HCT116 (cell line): Measurements from ENCODE around the gene SMIM41. TPM values are rescaled to one million over a fixed set of nuclear protein-coding genes. Genes with fewer than 3 reads are reported as not detected.

Experiments used
- ATAC-seq: fragments of 200-7000 bp; cut with Tn5 transposase; 2 replicates; pipeline ENCODE4 v1.9.1; 2020; ENCODE audit warnings: mild to moderate bottlenecking, moderate library complexity
- BruUV-seq: library from RNA; stranded (reverse); fragments of 400-500 nt; replicated peaks from 2 replicates; lab custom pipeline; 2021; lab: Mats Ljungman, UMichigan
- CTCF ChIA-PET: fragments of 300-600 bp; sonication (Branson Sonifier 250); formaldehyde crosslinking; loops from one replicate; lab custom pipeline; 2021; ENCODE audit warnings: antibody characterized with exemption; lab: Charles Lee
- POLR2A ChIA-PET: fragments of 300-600, 350-600 bp; sonication (Branson Sonifier 250); formaldehyde crosslinking; loops from one replicate; lab custom pipeline; 2021; ENCODE audit warnings: antibody characterized with exemption; lab: Charles Lee
- RAD21 ChIA-PET, 2 experiments: fragments of 300-600 bp; sonication (Branson Sonifier 250); formaldehyde crosslinking; loops; one replicate each; lab custom pipeline; 2023; ENCODE audit warnings: low total read pairs in 2 of 2; ENCODE audit not compliant: uncharacterized antibody in 2 of 2, unreplicated experiment in 2 of 2, low non-redundant PET in 1 of 2; lab: Charles Lee
- DNase-seq: peaks from one replicate; pipeline ENCODE4 v3.0.0-alpha.2; 2010; ENCODE audit warnings: low read depth, low spot score
- H2AFZ ChIP-seq: fragments of 200-600 bp; shearing (Covaris generic), sonication (generic); 2 replicates; pipeline ENCODE4 v1.6.1; 2017; ENCODE audit warnings: low read depth, mixed run types, mixed read lengths, antibody characterized with exemption, low read length; ENCODE audit not compliant: poor library complexity, severe bottlenecking
- H3K27ac ChIP-seq: 2 replicates; pipeline ENCODE4 v1.5.1; 2012; ENCODE audit warnings: low read depth, low read length
- H3K27me3 ChIP-seq: fragments of 200-600 bp; sonication (generic); 2 replicates; pipeline ENCODE4 v1.6.1; 2016; ENCODE audit warnings: mixed run types, low read length, mixed read lengths; ENCODE audit not compliant: insufficient read depth
- H3K36me3 ChIP-seq, 2 experiments: fragments of 200-500 bp in 1 of 2; fragments of 200-600 bp in 1 of 2; sonication (Bioruptor generic) in 1 of 2; sonication (generic) in 1 of 2; 2 replicates each; pipeline versions ENCODE4 v1.5.1 to v1.6.1; 2014 to 2016; ENCODE audit warnings: low read length in 2 of 2, inconsistent platforms in 1 of 2, mixed read lengths in 1 of 2, mixed run types in 1 of 2; ENCODE audit not compliant: insufficient read depth in 2 of 2, control insufficient read depth in 1 of 2
- H3K4me1 ChIP-seq, 2 experiments: fragments of 200-600 bp in 1 of 2; sonication (generic) in 1 of 2; 2 replicates each; pipeline versions ENCODE4 v1.5.1 to v1.6.1; 2012 to 2017; ENCODE audit warnings: low read length in 2 of 2, inconsistent platforms in 1 of 2, mild to moderate bottlenecking in 1 of 2, mixed read lengths in 1 of 2, mixed run types in 1 of 2, moderate library complexity in 1 of 2; ENCODE audit not compliant: insufficient read depth in 2 of 2, control insufficient read depth in 1 of 2
- H3K4me2 ChIP-seq: fragments of 200-600 bp; sonication (generic); 2 replicates; pipeline ENCODE4 v1.6.1; 2017; ENCODE audit warnings: mixed run types, low read length, mixed read lengths
- H3K4me3 ChIP-seq, 2 experiments: fragments of 200-600 bp in 1 of 2; sonication (generic) in 1 of 2; replicated peaks in 1 of 2; 2 replicates each; pipeline ENCODE4 v1.5.1; 2011 to 2016; ENCODE audit warnings: low read length in 2 of 2, control low read depth in 1 of 2, low read depth in 1 of 2, mild to moderate bottlenecking in 1 of 2, mixed read lengths in 1 of 2, mixed run types in 1 of 2
- H3K79me2 ChIP-seq: fragments of 200-600 bp; sonication (generic); 2 replicates; pipeline ENCODE4 v1.6.1; 2017; ENCODE audit warnings: mild to moderate bottlenecking, mixed run types, low read length, moderate library complexity, mixed read lengths; ENCODE audit not compliant: insufficient read depth
- H3K9ac ChIP-seq: fragments of 200-600 bp; sonication (generic); 2 replicates; pipeline ENCODE4 v1.6.1; 2016; ENCODE audit warnings: low read length, mixed read lengths
- H3K9me2 ChIP-seq: fragments of 200-600 bp; sonication (generic), shearing (Covaris generic); 2 replicates; pipeline ENCODE4 v1.6.1; 2017; ENCODE audit warnings: mixed run types, mild to moderate bottlenecking, moderate library complexity; ENCODE audit not compliant: insufficient read depth
- H3K9me3 ChIP-seq, 2 experiments: fragments of 200-500 bp in 1 of 2; fragments of 200-600 bp in 1 of 2; sonication (Bioruptor generic) in 1 of 2; sonication (generic) in 1 of 2; 2 replicates each; pipeline ENCODE4 v1.6.1; 2014 to 2017; ENCODE audit warnings: low read length in 2 of 2, mixed read lengths in 2 of 2, inconsistent platforms in 1 of 2, low read depth in 1 of 2, mild to moderate bottlenecking in 1 of 2, mixed run types in 1 of 2, moderate library complexity in 1 of 2; ENCODE audit not compliant: control insufficient read depth in 1 of 2, insufficient read depth in 1 of 2
- H4K20me1 ChIP-seq: fragments of 200-600 bp; sonication (generic), shearing (Covaris generic); 2 replicates; pipeline ENCODE4 v1.6.1; 2017; ENCODE audit warnings: mixed run types, mild to moderate bottlenecking, moderate library complexity; ENCODE audit not compliant: insufficient read depth
- CBX3 ChIP-seq: IDR thresholded peaks from 2 replicates; pipeline ENCODE4 v1.6.1; 2012; ENCODE audit warnings: low read depth
- EGR1 ChIP-seq: IDR thresholded peaks from 2 replicates; pipeline ENCODE4 v1.6.1; 2012; ENCODE audit warnings: low read depth
- EZH2phosphoT487 ChIP-seq: fragments of 200-600 bp; IDR thresholded peaks from 2 replicates; pipeline ENCODE4 v1.6.1; 2018; ENCODE audit warnings: antibody characterized with exemption, borderline replicate concordance
- FOSL1 ChIP-seq: IDR thresholded peaks from 2 replicates; pipeline ENCODE4 v1.6.1; 2012; ENCODE audit warnings: low read depth
- MAX ChIP-seq: IDR thresholded peaks from 2 replicates; pipeline ENCODE4 v1.6.1; 2012
- POLR2A ChIP-seq: IDR thresholded peaks from 2 replicates; pipeline ENCODE4 v1.7.0; 2011; ENCODE audit warnings: borderline replicate concordance; ENCODE audit not compliant: insufficient read depth, insufficient read length; ENCODE audit errors: extremely low read depth
- RAD21 ChIP-seq: IDR thresholded peaks from 2 replicates; pipeline ENCODE4 v1.6.1; 2012; ENCODE audit warnings: low read depth, mild to moderate bottlenecking
- REST ChIP-seq: IDR thresholded peaks from 2 replicates; pipeline ENCODE4 v1.6.1; 2012; ENCODE audit warnings: low read depth
- SP1 ChIP-seq: IDR thresholded peaks from 2 replicates; pipeline ENCODE4 v1.6.1; 2012; ENCODE audit warnings: low read depth
- TCF7L2 ChIP-seq: IDR thresholded peaks from 2 replicates; pipeline ENCODE4 v1.7.0; 2011; ENCODE audit warnings: borderline replicate concordance, inconsistent platforms; ENCODE audit not compliant: insufficient read depth, insufficient read length; ENCODE audit errors: extremely low read depth
- ZBTB33 ChIP-seq: IDR thresholded peaks from 2 replicates; pipeline ENCODE4 v1.6.1; 2011; ENCODE audit warnings: mild to moderate bottlenecking, low read length, moderate library complexity; ENCODE audit not compliant: insufficient replicate concordance; ENCODE audit errors: extremely low read depth
- ZFX ChIP-seq: fragments of 450-650 bp; IDR thresholded peaks from 2 replicates; pipeline ENCODE4 v1.6.1; 2017
- ZNF274 ChIP-seq: fragments of 200-500 bp; sonication (Bioruptor generic); IDR thresholded peaks from 2 replicates; pipeline ENCODE4 v1.6.1; 2014; ENCODE audit warnings: mild to moderate bottlenecking, low read depth, low read length, inconsistent platforms
- intact Hi-C: fragments of 100-400 bp; cut with micrococcal nuclease; formaldehyde crosslinking; loops from 2 replicates; pipeline ENCODE4 v1.10.0; 2022
- total RNA-seq: library from RNA; stranded (reverse); gene quantifications from one replicate; pipeline ENCODE4 v1.2.1, GENCODE V29; 2021; ENCODE audit not compliant: unreplicated experiment

Gene SMIM41
- total RNA-seq, 1 experiment from 2014 or later, result not detected

GRCh38 chr12:52033446-52034140 lies 45.9 kb upstream of the SMIM41 start:
- no peaks in the 10 kb centered on the region for H3K36me3 ChIP-seq
- H3K27ac ChIP-seq, result no peak overlapping the region
- peaks cover 11% of the 10 kb centered on the region; the same call in 1 of the 2 replicates for H3K79me2 ChIP-seq
- ATAC-seq (no peak), DNase-seq (no peak)
- ChIA-PET POLR2A (interaction anchor here (0.9 to 5.1 kb wide), 9 partner anchors 9 to 247 kb away, joined by 3 to 40 read pairs (median 5); partner anchors contain the start of genes ATG101 and NR4A1), RAD21 (no interaction called here), CTCF (interaction anchor here (0.6 to 5.2 kb wide), 12 partner anchors 7 to 837 kb away, joined by 3 to 29 read pairs (median 6); partner anchors contain the start of gene NR4A1)
- intact Hi-C loops, result no loop called here
- peak overlapping the region; percentile 60 for H3K9ac ChIP-seq
- H3K27me3 ChIP-seq, result no peaks in the 10 kb centered on the region
- peak overlapping the region; percentile 25 to 47 for H3K4me3 ChIP-seq
- TF ChIP-seq CBX3 (no peak), EGR1 (no peak), ZFX (peak; percentile 2; the same call in 1 of the 2 replicates)
- TSS peak; percentile 92 for BruUV-seq
- H3K9me3 ChIP-seq, result no peaks in the 10 kb centered on the region
- no peaks in the 10 kb centered on the region for H4K20me1 ChIP-seq
- no peak overlapping the region for H2AFZ ChIP-seq
- H3K4me1 ChIP-seq, result peaks cover 28 to 56% of the 10 kb centered on the region in 2 experiments
- H3K9me2 ChIP-seq, result no peaks in the 10 kb centered on the region
- H3K4me2 ChIP-seq, result peak overlapping the region; percentile 75

GRCh38 chr12:52035190-52035589 lies 44.3 kb upstream of the SMIM41 start:
- ChIA-PET CTCF (interaction anchor here (1.1 to 5.2 kb wide), 2 partner anchors 10 to 16 kb away, joined by 4 to 29 read pairs; partner anchors contain the start of gene NR4A1), RAD21 (no interaction called here), POLR2A (no interaction called here)
- Histone ChIP-seq H3K9me2 (no peaks in the 10 kb centered on the region), H3K4me1 (peaks cover 17 to 43% of the 10 kb centered on the region in 2 experiments), H2AFZ (no peak overlapping the region), H3K36me3 (no peaks in the 10 kb centered on the region), H4K20me1 (no peaks in the 10 kb centered on the region), H3K9ac (no peak overlapping the region), H3K27me3 (no peaks in the 10 kb centered on the region), H3K27ac (no peak overlapping the region), H3K4me2 (no peak overlapping the region), H3K9me3 (no peaks in the 10 kb centered on the region), H3K4me3 (no peak overlapping the region), H3K79me2 (peaks cover 26% of the 10 kb centered on the region)
- intact Hi-C loops, result no loop called here
- no peak for DNase-seq
- no TSS peak for BruUV-seq
- no peak for ATAC-seq
- TF ChIP-seq EZH2phosphoT487 (no peak), EGR1 (no peak), FOSL1 (no peak), TCF7L2 (no peak), MAX (no peak), POLR2A (no peak), RAD21 (no peak), ZBTB33 (no peak), SP1 (no peak), ZNF274 (no peak), REST (no peak)
